Measurements from ENCODE around the gene IFT88. TPM values are rescaled to one million over a fixed set of nuclear protein-coding genes. Genes with fewer than 3 reads are reported as not detected.

The IFT88 gene
- total and polyA plus RNA-seq, 2 of the 8 experiments (the other 6 are each of a cell fraction or from before 2014, with no cell fraction given), result 1.7 to 5.8 TPM

- ChIA-PET POLR2A (ENCODE audit: partially characterized antibody) (no interaction called here), CTCF (ENCODE audit: partially characterized antibody) (no interaction called here)
- Histone ChIP-seq H2BK5ac (ENCODE audit: low read depth, low read length) (no peak overlapping the region), H3K4ac (replicated peaks; ENCODE audit: insufficient read length, low read depth, low read length) (no peak overlapping the region), H3K18ac (ENCODE audit: extremely low read depth, low read length) (no peak overlapping the region), H2BK20ac (ENCODE audit: low read length) (no peak overlapping the region), H4K20me1 (replicated peaks in 1 of 2; ENCODE audit: control insufficient read depth in 1 of 2, insufficient read depth in 2 of 2, low read length in 2 of 2) (no peaks in the 10 kb centered on the region), H2AFZ (ENCODE audit: low read length) (no peak overlapping the region), H3K79me2 (ENCODE audit: control insufficient read depth in 1 of 2, insufficient read depth in 2 of 2, low read length in 2 of 2) (no peaks in the 10 kb centered on the region), H2BK120ac (replicated peaks; ENCODE audit: low read depth, low read length) (no peak overlapping the region), H3K4me3 (ENCODE audit: extremely low read depth in 1 of 4, insufficient read depth in 2 of 4, low read depth in 3 of 4, low read length in 4 of 4) (no peak overlapping the region), H2BK12ac (ENCODE audit: low read depth, low read length) (no peak overlapping the region), H3K79me1 (ENCODE audit: low read depth, low read length) (no peaks in the 10 kb centered on the region), H3K9ac (replicated peaks in 1 of 4; ENCODE audit: extremely low read depth in 1 of 4, low read depth in 3 of 4, low read length in 3 of 4) (no peak overlapping the region), H3K36me3 (ENCODE audit: control insufficient read depth in 2 of 4, insufficient read depth in 4 of 4, low read length in 3 of 4) (no peaks in the 10 kb centered on the region), H3K14ac (ENCODE audit: insufficient read length) (no peak overlapping the region), H4K8ac (ENCODE audit: extremely low read depth, insufficient read depth, low read length) (no peak overlapping the region), H3K4me1 (replicated peaks in 1 of 4; ENCODE audit: control insufficient read depth in 3 of 4, insufficient read depth in 4 of 4, low read length in 3 of 4) (no peaks in the 10 kb centered on the region), H3K23me2 (ENCODE audit: low read depth, low read length) (no peaks in the 10 kb centered on the region), H3K9me3 (ENCODE audit: insufficient read depth in 2 of 2, low read depth in 1 of 2, low read length in 1 of 2) (no peaks in the 10 kb centered on the region), H3K56ac (replicated peaks; ENCODE audit: insufficient read length, low read depth, low read length) (no peak overlapping the region), H3K4me2 (ENCODE audit: insufficient read depth in 1 of 2, low read depth in 2 of 2, low read length in 2 of 2) (no peak overlapping the region), H4K5ac (ENCODE audit: insufficient read length, low read depth, low read length) (no peak overlapping the region), H4K91ac (replicated peaks; ENCODE audit: insufficient read length, low read length) (no peak overlapping the region), H3K27ac (ENCODE audit: low read depth, low read length) (no peak overlapping the region), H2BK15ac (ENCODE audit: low read length) (no peak overlapping the region), H2AK5ac (ENCODE audit: low read depth, low read length) (no peak overlapping the region), H3K27me3 (replicated peaks in 1 of 4; ENCODE audit: control insufficient read depth in 3 of 4, extremely low read depth in 1 of 4, insufficient read depth in 3 of 4, low read length in 3 of 4) (no peaks in the 10 kb centered on the region), H3K23ac (ENCODE audit: insufficient read length) (no peak overlapping the region)
- FAIRE-seq, result no peak
- WGBS, 2 experiments (ENCODE audit: extremely low coverage in 1 of 2, insufficient coverage in 1 of 2, insufficient read length in 1 of 2, insufficient replicate concordance in 2 of 2, low coverage in 1 of 2, low lambda C conversion rate in 2 of 2, missing lambda C conversion rate in 1 of 2), result 100% methylated on average over 1 of the region's 1 CpG; no CpG with 5 or more reads in 1 of the 2 experiments
- DNase-seq (ENCODE audit: low read depth in 1 of 2, low spot score in 2 of 2), result no peak
- TF ChIP-seq RFX5 (IDR thresholded peaks at IDR 0.05; ENCODE audit: borderline replicate concordance, low read depth, low read length) (no peak), MAFK (IDR thresholded peaks at IDR 0.05; ENCODE audit: low read depth, low read length) (no peak), CREB1 (IDR thresholded peaks at IDR 0.05) (no peak), CHD2 (IDR thresholded peaks at IDR 0.05; ENCODE audit: low read length) (no peak)
- TF ChIP-seq, protein P1, sequence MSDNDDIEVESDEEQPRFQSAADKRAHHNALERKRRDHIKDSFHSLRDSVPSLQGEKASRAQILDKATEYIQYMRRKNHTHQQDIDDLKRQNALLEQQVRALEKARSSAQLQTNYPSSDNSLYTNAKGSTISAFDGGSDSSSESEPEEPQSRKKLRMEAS (IDR thresholded peaks at IDR 0.05), result no peak
These were observed 69.1 kb downstream of the IFT88 start for GRCh38 chr13:20636079-20636478.

All from H1 (cell line).